Gastrocnemius medialis (tissue), 4 donors: ENCODE results near the gene NOL4L. TPM values are rescaled to one million over a fixed set of nuclear protein-coding genes. Genes with fewer than 3 reads are reported as not detected.

ENCODE experiments used
- ATAC-seq, 2 donors: fragments of 150-250 bp; one replicate each; pipeline ENCODE4 v1.9.1; 2016
- DNase-seq, 2 donors: peaks; one replicate each; pipeline ENCODE4 v3.0.0-alpha.2; 2019
- H3K27ac ChIP-seq, 4 donors: fragments of 200-600 bp; sonication (generic); 1 replicate in 1 of 4; 2 replicates in 3 of 4; pipeline ENCODE4 v1.5.1; 2016 to 2018; ENCODE audit warnings: mild to moderate bottlenecking in 2 of 4, moderate library complexity in 1 of 4
- H3K27me3 ChIP-seq, 3 donors: fragments of 200-600 bp; sonication (generic) in 2 of 3; 1 replicate in 1 of 3; 2 replicates in 2 of 3; pipeline versions ENCODE4 v1.5.1 to v1.6.0; 2016 to 2019; ENCODE audit warnings: mild to moderate bottlenecking in 1 of 3, moderate library complexity in 1 of 3
- H3K36me3 ChIP-seq, 2 donors: fragments of 200-600 bp; sonication (generic) in 1 of 2; one replicate each; pipeline ENCODE4 v1.5.1; 2017 to 2018
- H3K4me1 ChIP-seq, 2 donors: fragments of 200-600 bp; sonication (generic) in 1 of 2; one replicate each; pipeline ENCODE4 v1.5.1; 2016 to 2017; ENCODE audit warnings: mild to moderate bottlenecking in 2 of 2
- H3K4me3 ChIP-seq, 4 donors: fragments of 200-600 bp; sonication (generic) in 3 of 4; 1 replicate in 1 of 4; 2 replicates in 3 of 4; pipeline ENCODE4 v1.5.1; 2016 to 2019; ENCODE audit warnings: mild to moderate bottlenecking in 2 of 4
- H3K9me3 ChIP-seq, 3 donors: fragments of 200-600 bp; sonication (generic) in 2 of 3; 1 replicate in 1 of 3; 2 replicates in 2 of 3; pipeline ENCODE4 v1.5.1; 2016 to 2019
- CTCF ChIP-seq, 5 experiments: fragments of 450-650 bp in 3 of 5; fragments of 200-600 bp in 2 of 5; sonication (generic) in 2 of 5; IDR thresholded peaks in 4 of 5; conservative IDR thresholded peaks in 1 of 5; 1 replicate in 4 of 5; 2 replicates in 1 of 5; pipeline ENCODE4 v1.5.1; 2016 to 2019; ENCODE audit warnings: antibody characterized with exemption in 5 of 5, mild to moderate bottlenecking in 3 of 5, moderate library complexity in 3 of 5
- POLR2A ChIP-seq, 2 donors: fragments of 450-650 bp; IDR thresholded peaks; one replicate each; pipeline ENCODE4 v1.6.1; 2017; ENCODE audit warnings: antibody characterized with exemption in 2 of 2, mild to moderate bottlenecking in 2 of 2, moderate library complexity in 2 of 2
- in situ Hi-C, 4 donors: fragments of 200-750 bp; cut with MboI; loops; one replicate each; pipeline versions ENCODE4 v1.15.0 to v1.8.0; 2017; ENCODE audit warnings: low sequenced_read_pairs in 4 of 4
- intact Hi-C: fragments of 100-400 bp; cut with DNase I; formaldehyde crosslinking; loops from one replicate; pipeline ENCODE4 v1.15.1; 2023; ENCODE audit warnings: low total_unique reads
- total RNA-seq, 4 donors: library from RNA; depleted of rRNA; stranded (reverse); fragments of >200 nt; gene quantifications; one replicate each; pipeline versions ENCODE4 v1.1.0 to v1.2.3, GENCODE V29; 2016

The NOL4L gene
- total RNA-seq, 4 donors from 2014 or later, result 1.4 to 1.9 (median 1.7) TPM

GRCh38 chr20:32560989-32561830 lies 23.9 kb downstream of the NOL4L start:
- H3K4me1 ChIP-seq, result no peaks in the 10 kb centered on the region
- no peak for ATAC-seq
- TF ChIP-seq POLR2A (IDR thresholded peaks at IDR 0.05) (no peak), CTCF (IDR thresholded peaks at IDR 0.05 in 4 of 5, conservative IDR thresholded peaks at IDR 0.05 in 1 of 5) (no peak)
- H3K27ac ChIP-seq, result no peak overlapping the region
- in situ Hi-C loops (no loop called here), intact Hi-C loops (no loop called here)
- H3K36me3 ChIP-seq, result no peaks in the 10 kb centered on the region
- H3K9me3 ChIP-seq, result no peaks in the 10 kb centered on the region
- H3K4me3 ChIP-seq, result no peak overlapping the region
- no peaks in the 10 kb centered on the region for H3K27me3 ChIP-seq
- no peak for DNase-seq

- ATAC-seq (no peak), DNase-seq (no peak)
- no peak overlapping the region for H3K4me3 ChIP-seq
- no peak overlapping the region for H3K27ac ChIP-seq
- H3K9me3 ChIP-seq, result no peaks in the 10 kb centered on the region
- H3K4me1 ChIP-seq, result no peaks in the 10 kb centered on the region
- no peaks in the 10 kb centered on the region for H3K36me3 ChIP-seq
- TF ChIP-seq CTCF (IDR thresholded peaks at IDR 0.05 in 4 of 5, conservative IDR thresholded peaks at IDR 0.05 in 1 of 5), result no peak
- TF ChIP-seq POLR2A (IDR thresholded peaks at IDR 0.05), result no peak
- no peaks in the 10 kb centered on the region for H3K27me3 ChIP-seq
- in situ Hi-C loops, result no loop called here
- intact Hi-C loops, result no loop called here
Measured at GRCh38 chr20:32560482-32560988, 24.6 kb downstream of the NOL4L start.

GRCh38 chr20:32559753-32560380 lies 25.3 kb downstream of the NOL4L start:
- Histone ChIP-seq H3K27ac (no peak overlapping the region), H3K9me3 (no peaks in the 10 kb centered on the region), H3K4me3 (no peak overlapping the region), H3K36me3 (no peaks in the 10 kb centered on the region), H3K27me3 (no peaks in the 10 kb centered on the region), H3K4me1 (no peaks in the 10 kb centered on the region)
- intact Hi-C loops (no loop called here), in situ Hi-C loops (no loop called here)
- DNase-seq, result no peak
- no peak for ATAC-seq
- TF ChIP-seq CTCF (IDR thresholded peaks at IDR 0.05 in 4 of 5, conservative IDR thresholded peaks at IDR 0.05 in 1 of 5) (no peak), POLR2A (IDR thresholded peaks at IDR 0.05) (no peak)

GRCh38 chr20:32559205-32559752 lies 25.9 kb downstream of the NOL4L start:
- no peaks in the 10 kb centered on the region for H3K36me3 ChIP-seq

More at GRCh38 chr20:32559205-32559752, 25.9 kb downstream of the NOL4L start:
- no peaks in the 10 kb centered on the region for H3K9me3 ChIP-seq
- H3K27ac ChIP-seq, result no peak overlapping the region
- intact Hi-C loops, result no loop called here
- ATAC-seq (no peak), DNase-seq (no peak)
- H3K27me3 ChIP-seq, result no peaks in the 10 kb centered on the region
- H3K4me1 ChIP-seq, result no peaks in the 10 kb centered on the region
- in situ Hi-C loops, result no loop called here
- no peak overlapping the region for H3K4me3 ChIP-seq
- no peak for TF ChIP-seq POLR2A (IDR thresholded peaks at IDR 0.05)
- no peak for TF ChIP-seq CTCF (IDR thresholded peaks at IDR 0.05 in 4 of 5, conservative IDR thresholded peaks at IDR 0.05 in 1 of 5)
